NCI-H1105 treated with DMSO at 0.1 percent for 48 hours (cell line): ENCODE results near the gene TTBK2.

Experiments used
- DNase-seq: peaks from one replicate; lab custom pipeline; 2025; lab: John Stamatoyannopoulos, UW

Gene TTBK2

DNA sequence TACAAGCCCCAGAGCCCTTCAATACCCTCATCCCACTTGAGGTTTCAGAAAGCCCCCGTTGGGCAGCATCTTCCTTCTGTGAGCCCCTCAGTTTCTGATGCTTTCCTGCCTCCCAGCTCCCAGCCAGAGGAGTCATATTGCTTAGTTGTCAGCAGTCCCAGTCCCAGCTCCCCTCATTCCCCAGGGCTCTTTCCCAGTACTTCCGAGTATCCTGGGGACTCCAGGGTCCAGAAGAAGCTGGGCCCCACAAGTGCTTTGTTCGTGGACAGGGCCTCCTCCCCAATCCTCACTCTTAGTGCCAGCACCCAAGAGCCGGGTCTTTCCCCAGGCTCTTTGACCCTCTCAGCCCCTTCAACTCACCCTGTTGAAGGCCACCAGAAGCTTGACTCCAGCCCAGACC lies 227.6 kb downstream of the TTBK2 start:
- no peak for DNase-seq

DNA sequence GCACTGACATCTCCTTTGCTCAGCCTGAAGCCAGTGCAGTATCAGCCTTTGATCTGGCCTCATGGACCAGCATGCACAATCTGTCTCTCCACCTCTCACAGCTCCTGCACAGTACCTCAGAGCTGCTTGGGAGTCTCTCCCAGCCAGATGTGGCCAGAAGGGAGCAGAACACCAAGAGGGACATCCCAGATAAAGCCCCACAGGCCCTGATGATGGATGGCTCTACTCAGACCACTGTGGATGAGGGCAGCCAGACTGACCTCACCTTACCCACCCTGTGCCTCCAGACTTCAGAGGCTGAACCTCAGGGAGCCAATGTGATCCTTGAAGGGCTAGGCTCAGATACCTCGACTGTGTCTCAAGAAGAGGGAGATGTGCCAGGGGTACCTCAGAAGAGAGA lies 228.0 kb downstream of the TTBK2 start:
- no peak for DNase-seq

DNA sequence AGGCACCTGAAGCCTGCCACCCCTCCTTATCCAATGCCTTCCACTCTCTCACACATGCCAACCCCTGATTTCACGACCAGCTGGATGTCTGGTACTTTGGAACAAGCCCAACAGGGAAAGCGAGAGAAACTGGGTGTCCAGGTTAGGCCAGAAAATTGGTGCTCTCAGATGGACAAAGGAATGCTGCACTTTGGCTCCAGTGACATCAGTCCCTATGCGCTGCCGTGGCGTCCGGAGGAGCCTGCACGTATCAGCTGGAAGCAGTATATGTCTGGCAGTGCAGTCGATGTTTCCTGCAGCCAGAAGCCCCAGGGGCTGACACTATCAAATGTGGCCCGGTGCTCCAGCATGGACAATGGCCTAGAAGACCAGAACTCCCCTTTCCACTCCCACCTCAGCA lies 228.8 kb downstream of the TTBK2 start:
- DNase-seq, result no peak

DNA sequence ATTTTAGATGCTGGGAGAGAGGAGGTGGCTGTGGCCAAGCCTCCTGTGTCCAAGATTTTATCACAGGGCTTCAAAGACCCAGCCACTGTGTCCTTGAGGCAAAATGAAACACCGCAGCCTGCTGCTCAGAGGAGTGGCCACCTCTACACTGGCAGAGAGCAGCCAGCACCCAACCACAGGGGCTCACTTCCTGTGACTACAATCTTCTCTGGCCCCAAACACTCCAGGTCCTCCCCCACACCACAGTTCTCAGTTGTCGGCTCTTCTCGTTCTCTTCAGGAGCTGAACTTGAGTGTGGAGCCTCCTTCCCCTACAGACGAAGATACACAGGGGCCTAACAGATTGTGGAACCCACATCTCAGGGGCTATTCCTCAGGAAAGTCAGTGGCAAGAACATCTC lies 229.3 kb downstream of the TTBK2 start:
- DNase-seq, result no peak
